Fibroblast of pulmonary artery (primary cell): Measurements from ENCODE around the gene BNC2.

Source experiments
- DNase-seq: peaks from one replicate; pipeline ENCODE4 v3.0.0-alpha.2; 2010; ENCODE audit warnings: low read depth
- H3K4me3 ChIP-seq: replicated peaks from 2 replicates; pipeline ENCODE4 v1.5.1; 2011; ENCODE audit warnings: low read depth, mild to moderate bottlenecking, control low read depth, low read length, moderate library complexity
- CTCF ChIP-seq: IDR thresholded peaks from 2 replicates; pipeline ENCODE4 v1.5.1; 2011; ENCODE audit warnings: mild to moderate bottlenecking, control low read depth, low read length, inconsistent platforms; ENCODE audit errors: missing control alignments

The BNC2 gene

DNA sequence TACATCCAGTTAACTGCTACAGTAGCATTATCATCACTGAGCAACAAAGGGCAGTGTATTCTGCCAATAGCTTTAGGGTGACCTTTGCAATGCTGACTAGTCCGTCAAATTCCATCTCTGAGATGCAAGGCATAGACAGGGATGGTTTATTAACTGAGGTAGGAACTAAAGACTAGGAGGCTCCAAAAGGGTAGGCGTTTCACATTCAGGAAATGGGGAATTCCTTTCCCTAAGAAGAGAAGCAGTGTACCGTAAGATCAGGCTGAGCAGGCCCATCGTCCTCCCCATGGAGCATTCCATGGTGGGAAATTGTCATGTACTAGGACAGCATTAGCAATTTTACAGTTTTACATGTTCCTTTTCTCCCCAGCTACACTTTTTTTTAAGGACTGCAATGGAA is 157.7 kb downstream of the BNC2 start:
- DNase-seq, result no peak
- no peak for TF ChIP-seq CTCF
- H3K4me3 ChIP-seq, result no peak overlapping the region

DNA sequence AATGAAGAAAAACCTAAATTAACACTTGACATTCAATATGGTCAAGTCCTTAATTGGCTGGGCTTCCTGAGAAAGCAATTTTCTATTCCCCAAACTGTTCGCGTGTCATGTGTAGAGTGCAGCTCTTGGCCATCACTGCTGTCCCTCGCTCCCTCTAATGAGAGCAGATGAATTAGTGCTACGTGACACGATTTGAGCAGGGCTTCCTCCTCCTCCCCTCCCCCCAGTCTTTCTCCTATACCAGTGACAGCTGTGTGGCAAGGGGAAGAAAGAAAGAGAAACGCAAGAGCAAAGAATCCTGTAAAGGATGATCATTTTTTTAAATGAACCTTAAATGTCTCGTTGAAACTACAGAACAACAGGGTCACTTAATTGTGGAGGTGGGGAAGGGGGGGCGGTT is 159.6 kb downstream of the BNC2 start:
- TF ChIP-seq CTCF, result no peak
- H3K4me3 ChIP-seq, result no peak overlapping the region
- no peak for DNase-seq

DNA sequence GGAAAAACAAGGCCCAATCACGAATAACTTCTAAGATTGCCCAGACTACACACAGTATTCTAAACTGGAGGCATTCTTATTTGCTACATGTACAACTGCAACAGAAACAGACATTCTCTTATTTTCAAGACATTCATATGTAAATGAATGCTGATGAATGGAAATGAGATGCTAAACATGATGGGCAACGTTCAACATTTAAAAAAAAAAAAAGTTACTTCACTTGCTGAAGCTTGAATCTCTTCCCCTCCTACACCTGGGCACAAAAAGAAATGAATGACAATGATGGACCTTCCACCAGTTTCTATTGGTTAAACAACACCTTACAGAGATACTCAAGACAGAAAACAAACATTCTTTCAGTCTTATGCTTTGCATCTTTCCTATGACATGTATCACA is 160.5 kb downstream of the BNC2 start:
- no peak overlapping the region for H3K4me3 ChIP-seq
- no peak for TF ChIP-seq CTCF
- no peak for DNase-seq

DNA sequence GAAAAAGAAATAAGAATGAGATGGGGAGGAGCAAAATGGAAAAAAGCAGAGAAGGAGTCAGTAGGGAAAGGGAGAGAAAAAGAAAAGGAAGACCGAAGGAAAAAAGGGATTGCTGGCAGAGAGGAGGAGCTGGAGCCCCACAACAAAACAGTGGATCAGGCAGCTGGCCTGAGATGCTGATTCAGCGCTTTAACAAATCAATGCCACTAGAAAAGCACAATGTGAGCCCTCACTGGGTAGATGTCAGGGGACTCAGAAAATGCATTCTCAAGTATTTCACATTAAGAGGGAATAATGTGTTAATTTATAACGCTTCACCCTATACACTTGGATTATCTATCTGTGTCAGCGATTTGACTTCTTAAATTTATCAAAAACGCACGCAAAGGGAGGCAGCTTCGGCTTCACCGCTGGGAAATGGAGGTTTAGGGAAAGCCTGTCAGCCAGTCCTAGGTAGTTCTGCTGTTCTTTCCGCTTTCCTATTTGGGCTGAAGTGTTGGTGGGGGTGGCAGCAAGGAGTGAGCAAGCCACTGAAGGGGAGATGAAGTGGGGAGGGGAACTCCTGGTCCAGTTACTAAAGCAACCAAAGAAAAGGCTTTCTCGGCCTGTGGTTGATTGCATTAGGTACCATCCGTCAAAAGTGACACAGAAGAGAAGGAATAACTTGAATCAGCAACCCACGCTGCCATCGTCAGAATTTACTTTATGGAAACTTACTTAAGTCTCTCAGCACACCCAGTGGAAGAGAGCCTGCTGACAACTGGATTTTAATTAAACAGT is 161.6 kb downstream of the BNC2 start:
- no peak for TF ChIP-seq CTCF
- no peak overlapping the region for H3K4me3 ChIP-seq
- DNase-seq, result no peak

DNA sequence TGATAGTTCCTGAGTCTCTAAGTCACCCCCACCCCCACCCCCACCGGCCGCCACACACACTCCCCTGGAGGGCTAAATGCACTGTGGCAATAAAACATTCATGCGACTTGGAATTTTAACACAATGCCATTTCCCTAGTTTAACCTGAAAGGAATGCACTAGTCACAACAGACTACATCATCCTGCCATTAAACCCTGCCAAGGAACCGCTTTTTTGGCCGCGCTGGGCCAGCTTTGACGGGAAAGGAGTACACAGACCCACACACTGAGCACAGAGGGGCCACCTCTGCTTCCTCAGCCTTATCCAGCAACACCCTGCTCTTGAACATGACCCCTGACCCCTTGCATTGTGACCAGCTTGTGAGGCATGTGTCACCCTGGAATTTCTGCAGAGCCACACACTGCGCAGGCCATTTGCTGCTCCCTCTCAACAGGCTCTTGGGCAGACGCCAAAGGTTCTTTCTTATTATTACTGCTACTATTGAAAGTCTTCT is 165.3 kb downstream of the BNC2 start:
- TF ChIP-seq CTCF, result no peak
- peak overlapping the region; percentile 63 for H3K4me3 ChIP-seq

GRCh38 chr9:16704116-16705110 is 166.1 kb downstream of the BNC2 start:
- DNase-seq, result peak; percentile 45
- peak overlapping the region; percentile 63 for H3K4me3 ChIP-seq
- no peak for TF ChIP-seq CTCF

More for the DNA sequence above, 165.3 kb downstream of the BNC2 start:
- DNase-seq, result peak; percentile 99
